WTC11 (cell line): Measurements from ENCODE around the gene LITAFD. TPM values are rescaled to one million over a fixed set of nuclear protein-coding genes. Genes with fewer than 3 reads are reported as not detected.

ENCODE experiments used
- ATAC-seq: fragments of 200-7000 bp; cut with Tn5 transposase; 2 replicates; pipeline ENCODE4 v1.10.0; 2021; ENCODE audit warnings: mild to moderate bottlenecking, moderate library complexity
- CTCF ChIA-PET: fragments of 300-600 bp; sonication (Branson Sonifier 250); formaldehyde crosslinking; loops from one replicate; lab custom pipeline; 2021; ENCODE audit warnings: antibody characterized with exemption; lab: Charles Lee
- POLR2A ChIA-PET: fragments of 350-600 bp; sonication (Branson Sonifier 250); formaldehyde crosslinking; loops from one replicate; lab custom pipeline; 2021; ENCODE audit warnings: antibody characterized with exemption; lab: Charles Lee
- DNase-seq: peaks from one replicate; pipeline ENCODE4 v3.0.0; 2021; ENCODE audit warnings: low spot score
- H3K27ac Mint-ChIP-seq: 2 replicates; pipeline ENCODE4 v1.8.0; 2021; ENCODE audit warnings: mixed read lengths
- H3K27me3 Mint-ChIP-seq: 2 replicates; pipeline ENCODE4 v1.8.0; 2021; ENCODE audit warnings: low read depth, mild to moderate bottlenecking, moderate library complexity, mixed read lengths
- H3K36me3 Mint-ChIP-seq: 2 replicates; pipeline ENCODE4 v1.8.0; 2021; ENCODE audit warnings: mixed read lengths
- H3K4me1 Mint-ChIP-seq: 2 replicates; pipeline ENCODE4 v1.8.0; 2022; ENCODE audit warnings: mixed read lengths
- H3K4me3 Mint-ChIP-seq: 2 replicates; pipeline ENCODE4 v1.8.0; 2021; ENCODE audit warnings: mild to moderate bottlenecking, moderate library complexity, mixed read lengths
- H3K9me3 Mint-ChIP-seq: 2 replicates; pipeline ENCODE4 v1.8.0; 2021; ENCODE audit warnings: mixed read lengths
- ATF1 ChIP-seq: sonication (generic); formaldehyde crosslinking; IDR thresholded peaks from 2 replicates; pipeline ENCODE4 v1.8.1; 2023; ENCODE audit warnings: mild to moderate bottlenecking, moderate library complexity, missing genetic modification reagents
- FOXK1 ChIP-seq: sonication (generic); formaldehyde crosslinking; IDR thresholded peaks from 2 replicates; pipeline ENCODE4 v1.8.0; 2022; ENCODE audit warnings: mild to moderate bottlenecking, moderate library complexity, missing genetic modification reagents
- GRHL2 ChIP-seq: fragments of 250-450 bp; sonication (Bioruptor Pico); IDR thresholded peaks from 2 replicates; pipeline ENCODE4 v1.8.0; 2022; ENCODE audit warnings: mild to moderate bottlenecking, moderate library complexity; ENCODE audit not compliant: insufficient replicate concordance, severe bottlenecking
- HMGA2 ChIP-seq: fragments of 250-450 bp; sonication (Bioruptor Pico); IDR thresholded peaks from 2 replicates; pipeline ENCODE4 v1.4.0; 2021; ENCODE audit warnings: mild to moderate bottlenecking, moderate library complexity
- IRF2 ChIP-seq: sonication (generic); formaldehyde crosslinking; IDR thresholded peaks from 2 replicates; pipeline ENCODE4 v1.8.0; 2022; ENCODE audit warnings: low read depth, missing genetic modification reagents, borderline replicate concordance
- NR1H2 ChIP-seq: sonication (generic); formaldehyde crosslinking; IDR thresholded peaks from 2 replicates; pipeline ENCODE4 v1.9.0; 2021; ENCODE audit warnings: mild to moderate bottlenecking, moderate library complexity, missing genetic modification reagents
- RORB ChIP-seq: fragments of 250-450 bp; sonication (Bioruptor Pico); IDR thresholded peaks from 2 replicates; pipeline ENCODE4 v1.9.0; 2021; ENCODE audit warnings: mild to moderate bottlenecking
- SMAD3 ChIP-seq: sonication (generic); formaldehyde crosslinking; IDR thresholded peaks from 2 replicates; pipeline ENCODE4 v1.8.0; 2022; ENCODE audit warnings: missing genetic modification reagents, mild to moderate bottlenecking, borderline replicate concordance
- SMAD4 ChIP-seq: sonication (generic); formaldehyde crosslinking; IDR thresholded peaks from 2 replicates; pipeline ENCODE4 v1.8.0; 2022; ENCODE audit warnings: mild to moderate bottlenecking, missing genetic modification reagents
- ZNF138 ChIP-seq: sonication (generic); formaldehyde crosslinking; conservative IDR thresholded peaks from 2 replicates; pipeline ENCODE4 v1.8.1; 2022; ENCODE audit warnings: mild to moderate bottlenecking, moderate library complexity, missing genetic modification reagents
- ZNF263 ChIP-seq: sonication (generic); formaldehyde crosslinking; IDR thresholded peaks from 2 replicates; pipeline ENCODE4 v1.8.1; 2022; ENCODE audit warnings: low read depth, mild to moderate bottlenecking, moderate library complexity, missing genetic modification reagents
- ZNF416 ChIP-seq: fragments of 250-450 bp; sonication (Bioruptor Pico); IDR thresholded peaks from 2 replicates; pipeline ENCODE4 v1.9.0; 2021; ENCODE audit warnings: mild to moderate bottlenecking, inconsistent platforms
- total RNA-seq: library from RNA; stranded (reverse); gene quantifications from 3 replicates; pipeline ENCODE4 v1.2.3, GENCODE V29; 2021
- TF ChIP-seq, protein P1 (sequence below): sonication (generic); formaldehyde crosslinking; IDR thresholded peaks from 2 replicates; pipeline ENCODE4 v1.8.1; 2023; ENCODE audit warnings: mild to moderate bottlenecking, missing genetic modification reagents, borderline replicate concordance
- TF ChIP-seq, protein P2 (sequence below): sonication (generic); formaldehyde crosslinking; IDR thresholded peaks from 2 replicates; pipeline ENCODE4 v1.8.0; 2022; ENCODE audit warnings: mild to moderate bottlenecking, missing genetic modification reagents
- TF ChIP-seq, protein P3 (sequence below): sonication (generic); formaldehyde crosslinking; IDR thresholded peaks from 2 replicates; pipeline ENCODE4 v1.8.1; 2023; ENCODE audit warnings: mild to moderate bottlenecking, missing genetic modification reagents
- TF ChIP-seq, protein P4 (sequence below): fragments of 200-600 bp; IDR thresholded peaks from 2 replicates; pipeline ENCODE4 v1.8.0; 2022; ENCODE audit warnings: antibody characterized with exemption
- TF ChIP-seq, protein P5 (sequence below): sonication (generic); formaldehyde crosslinking; IDR thresholded peaks from 2 replicates; pipeline ENCODE4 v1.8.1; 2023; ENCODE audit warnings: mild to moderate bottlenecking, missing genetic modification reagents
- TF ChIP-seq, protein P6 (sequence below): sonication (generic); formaldehyde crosslinking; IDR thresholded peaks from 2 replicates; pipeline ENCODE4 v1.8.1; 2022; ENCODE audit warnings: mild to moderate bottlenecking, moderate library complexity, missing genetic modification reagents
- TF ChIP-seq, protein P7 (sequence below): sonication (generic); formaldehyde crosslinking; IDR thresholded peaks from 2 replicates; pipeline ENCODE4 v1.8.1; 2022; ENCODE audit warnings: mild to moderate bottlenecking, missing genetic modification reagents, moderate library complexity, borderline replicate concordance

Gene LITAFD
- total RNA-seq, 1 experiment from 2014 or later = not detected

DNA sequence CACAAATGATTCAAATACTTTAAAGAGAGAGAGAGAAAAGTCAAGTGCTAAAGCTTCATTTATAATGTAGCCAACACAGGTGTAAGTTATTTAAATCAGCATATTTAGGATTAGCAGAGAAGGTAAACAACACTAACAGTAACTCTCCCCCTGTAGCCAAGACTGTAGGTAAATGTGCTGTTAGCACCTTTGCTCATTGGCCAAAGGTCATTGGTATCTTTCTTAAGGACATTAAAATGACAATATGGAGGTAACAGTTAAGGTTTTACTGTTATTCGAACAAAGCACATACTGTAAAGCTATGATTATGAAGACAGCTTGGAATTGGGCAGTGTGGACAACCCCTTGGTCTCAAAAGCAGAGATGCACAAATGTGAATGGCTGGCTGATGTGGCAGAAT, 28.7 kb downstream of the LITAFD start:
- Mint-ChIP-seq H3K4me1 (peaks cover 26% of the 10 kb centered on the region), H3K27ac (peak overlapping the region; percentile 85), H3K4me3 (no peak overlapping the region), H3K36me3 (peaks cover 81% of the 10 kb centered on the region), H3K27me3 (no peaks in the 10 kb centered on the region)
- ATAC-seq (no peak), DNase-seq (no peak)
- CTCF ChIA-PET = interaction anchor here (0.8 to 5.7 kb wide), 4 partner anchors 25 to 102 kb away, joined by 3 to 32 read pairs (median 16); no protein-coding TSS in a partner anchor
- POLR2A ChIA-PET = no interaction called here
- TF ChIP-seq ZNF263 (CRISPR knock-in tag) (no peak), SMAD4 (CRISPR knock-in tag) (no peak), FOXK1 (no peak), HMGA2 (no peak), SMAD3 (CRISPR knock-in tag) (no peak), NR1H2 (CRISPR knock-in tag) (no peak), IRF2 (no peak), ATF1 (CRISPR knock-in tag) (no peak), ZNF416 (CRISPR knock-in tag) (no peak), RORB (CRISPR knock-in tag) (no peak), ZNF138 (no peak)
- TF ChIP-seq, protein P1, sequence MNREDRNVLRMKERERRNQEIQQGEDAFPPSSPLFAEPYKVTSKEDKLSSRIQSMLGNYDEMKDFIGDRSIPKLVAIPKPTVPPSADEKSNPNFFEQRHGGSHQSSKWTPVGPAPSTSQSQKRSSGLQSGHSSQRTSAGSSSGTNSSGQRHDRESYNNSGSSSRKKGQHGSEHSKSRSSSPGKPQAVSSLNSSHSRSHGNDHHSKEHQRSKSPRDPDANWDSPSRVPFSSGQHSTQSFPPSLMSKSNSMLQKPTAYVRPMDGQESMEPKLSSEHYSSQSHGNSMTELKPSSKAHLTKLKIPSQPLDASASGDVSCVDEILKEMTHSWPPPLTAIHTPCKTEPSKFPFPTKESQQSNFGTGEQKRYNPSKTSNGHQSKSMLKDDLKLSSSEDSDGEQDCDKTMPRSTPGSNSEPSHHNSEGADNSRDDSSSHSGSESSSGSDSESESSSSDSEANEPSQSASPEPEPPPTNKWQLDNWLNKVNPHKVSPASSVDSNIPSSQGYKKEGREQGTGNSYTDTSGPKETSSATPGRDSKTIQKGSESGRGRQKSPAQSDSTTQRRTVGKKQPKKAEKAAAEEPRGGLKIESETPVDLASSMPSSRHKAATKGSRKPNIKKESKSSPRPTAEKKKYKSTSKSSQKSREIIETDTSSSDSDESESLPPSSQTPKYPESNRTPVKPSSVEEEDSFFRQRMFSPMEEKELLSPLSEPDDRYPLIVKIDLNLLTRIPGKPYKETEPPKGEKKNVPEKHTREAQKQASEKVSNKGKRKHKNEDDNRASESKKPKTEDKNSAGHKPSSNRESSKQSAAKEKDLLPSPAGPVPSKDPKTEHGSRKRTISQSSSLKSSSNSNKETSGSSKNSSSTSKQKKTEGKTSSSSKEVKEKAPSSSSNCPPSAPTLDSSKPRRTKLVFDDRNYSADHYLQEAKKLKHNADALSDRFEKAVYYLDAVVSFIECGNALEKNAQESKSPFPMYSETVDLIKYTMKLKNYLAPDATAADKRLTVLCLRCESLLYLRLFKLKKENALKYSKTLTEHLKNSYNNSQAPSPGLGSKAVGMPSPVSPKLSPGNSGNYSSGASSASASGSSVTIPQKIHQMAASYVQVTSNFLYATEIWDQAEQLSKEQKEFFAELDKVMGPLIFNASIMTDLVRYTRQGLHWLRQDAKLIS = no peak
- TF ChIP-seq, protein P2, sequence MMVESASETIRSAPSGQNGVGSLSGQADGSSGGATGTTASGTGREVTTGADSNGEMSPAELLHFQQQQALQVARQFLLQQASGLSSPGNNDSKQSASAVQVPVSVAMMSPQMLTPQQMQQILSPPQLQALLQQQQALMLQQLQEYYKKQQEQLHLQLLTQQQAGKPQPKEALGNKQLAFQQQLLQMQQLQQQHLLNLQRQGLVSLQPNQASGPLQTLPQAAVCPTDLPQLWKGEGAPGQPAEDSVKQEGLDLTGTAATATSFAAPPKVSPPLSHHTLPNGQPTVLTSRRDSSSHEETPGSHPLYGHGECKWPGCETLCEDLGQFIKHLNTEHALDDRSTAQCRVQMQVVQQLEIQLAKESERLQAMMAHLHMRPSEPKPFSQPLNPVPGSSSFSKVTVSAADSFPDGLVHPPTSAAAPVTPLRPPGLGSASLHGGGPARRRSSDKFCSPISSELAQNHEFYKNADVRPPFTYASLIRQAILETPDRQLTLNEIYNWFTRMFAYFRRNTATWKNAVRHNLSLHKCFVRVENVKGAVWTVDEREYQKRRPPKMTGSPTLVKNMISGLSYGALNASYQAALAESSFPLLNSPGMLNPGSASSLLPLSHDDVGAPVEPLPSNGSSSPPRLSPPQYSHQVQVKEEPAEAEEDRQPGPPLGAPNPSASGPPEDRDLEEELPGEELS = no peak
- TF ChIP-seq, protein P3, sequence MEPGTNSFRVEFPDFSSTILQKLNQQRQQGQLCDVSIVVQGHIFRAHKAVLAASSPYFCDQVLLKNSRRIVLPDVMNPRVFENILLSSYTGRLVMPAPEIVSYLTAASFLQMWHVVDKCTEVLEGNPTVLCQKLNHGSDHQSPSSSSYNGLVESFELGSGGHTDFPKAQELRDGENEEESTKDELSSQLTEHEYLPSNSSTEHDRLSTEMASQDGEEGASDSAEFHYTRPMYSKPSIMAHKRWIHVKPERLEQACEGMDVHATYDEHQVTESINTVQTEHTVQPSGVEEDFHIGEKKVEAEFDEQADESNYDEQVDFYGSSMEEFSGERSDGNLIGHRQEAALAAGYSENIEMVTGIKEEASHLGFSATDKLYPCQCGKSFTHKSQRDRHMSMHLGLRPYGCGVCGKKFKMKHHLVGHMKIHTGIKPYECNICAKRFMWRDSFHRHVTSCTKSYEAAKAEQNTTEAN = no peak
- TF ChIP-seq, protein P4, sequence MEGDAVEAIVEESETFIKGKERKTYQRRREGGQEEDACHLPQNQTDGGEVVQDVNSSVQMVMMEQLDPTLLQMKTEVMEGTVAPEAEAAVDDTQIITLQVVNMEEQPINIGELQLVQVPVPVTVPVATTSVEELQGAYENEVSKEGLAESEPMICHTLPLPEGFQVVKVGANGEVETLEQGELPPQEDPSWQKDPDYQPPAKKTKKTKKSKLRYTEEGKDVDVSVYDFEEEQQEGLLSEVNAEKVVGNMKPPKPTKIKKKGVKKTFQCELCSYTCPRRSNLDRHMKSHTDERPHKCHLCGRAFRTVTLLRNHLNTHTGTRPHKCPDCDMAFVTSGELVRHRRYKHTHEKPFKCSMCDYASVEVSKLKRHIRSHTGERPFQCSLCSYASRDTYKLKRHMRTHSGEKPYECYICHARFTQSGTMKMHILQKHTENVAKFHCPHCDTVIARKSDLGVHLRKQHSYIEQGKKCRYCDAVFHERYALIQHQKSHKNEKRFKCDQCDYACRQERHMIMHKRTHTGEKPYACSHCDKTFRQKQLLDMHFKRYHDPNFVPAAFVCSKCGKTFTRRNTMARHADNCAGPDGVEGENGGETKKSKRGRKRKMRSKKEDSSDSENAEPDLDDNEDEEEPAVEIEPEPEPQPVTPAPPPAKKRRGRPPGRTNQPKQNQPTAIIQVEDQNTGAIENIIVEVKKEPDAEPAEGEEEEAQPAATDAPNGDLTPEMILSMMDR = no peak
- TF ChIP-seq, all 79 proteins: peak for 0
- H3K9me3 Mint-ChIP-seq = no peaks in the 10 kb centered on the region

DNA sequence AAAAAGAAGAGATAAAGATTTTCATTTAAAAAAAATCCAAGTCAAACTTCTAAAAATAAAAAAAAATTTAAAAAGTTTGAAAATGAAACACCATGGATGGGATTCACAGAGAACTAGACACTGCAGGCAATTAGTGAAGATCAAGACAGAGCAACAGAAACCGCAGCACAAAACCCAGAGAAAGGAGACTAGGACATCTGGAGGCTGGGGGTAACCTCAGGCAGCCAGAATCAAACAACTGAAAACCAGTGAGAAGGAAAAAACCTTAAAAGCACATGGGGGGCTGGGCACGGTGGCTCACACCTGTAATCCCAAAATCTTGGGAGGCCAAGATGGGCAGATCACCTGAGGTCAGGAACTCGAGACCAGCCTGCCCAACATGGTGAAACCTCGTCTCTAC, 30.6 kb downstream of the LITAFD start:
- H3K4me1 Mint-ChIP-seq = peaks cover 26% of the 10 kb centered on the region
- ChIA-PET CTCF (interaction anchor here (5.7 kb wide), 1 partner anchor 23 kb away, joined by 32 read pairs; no protein-coding TSS in a partner anchor), POLR2A (no interaction called here)
- H3K27ac Mint-ChIP-seq = peak overlapping the region; percentile 86
- TF ChIP-seq GRHL2 (CRISPR knock-in tag) = no peak
- TF ChIP-seq, protein P5, sequence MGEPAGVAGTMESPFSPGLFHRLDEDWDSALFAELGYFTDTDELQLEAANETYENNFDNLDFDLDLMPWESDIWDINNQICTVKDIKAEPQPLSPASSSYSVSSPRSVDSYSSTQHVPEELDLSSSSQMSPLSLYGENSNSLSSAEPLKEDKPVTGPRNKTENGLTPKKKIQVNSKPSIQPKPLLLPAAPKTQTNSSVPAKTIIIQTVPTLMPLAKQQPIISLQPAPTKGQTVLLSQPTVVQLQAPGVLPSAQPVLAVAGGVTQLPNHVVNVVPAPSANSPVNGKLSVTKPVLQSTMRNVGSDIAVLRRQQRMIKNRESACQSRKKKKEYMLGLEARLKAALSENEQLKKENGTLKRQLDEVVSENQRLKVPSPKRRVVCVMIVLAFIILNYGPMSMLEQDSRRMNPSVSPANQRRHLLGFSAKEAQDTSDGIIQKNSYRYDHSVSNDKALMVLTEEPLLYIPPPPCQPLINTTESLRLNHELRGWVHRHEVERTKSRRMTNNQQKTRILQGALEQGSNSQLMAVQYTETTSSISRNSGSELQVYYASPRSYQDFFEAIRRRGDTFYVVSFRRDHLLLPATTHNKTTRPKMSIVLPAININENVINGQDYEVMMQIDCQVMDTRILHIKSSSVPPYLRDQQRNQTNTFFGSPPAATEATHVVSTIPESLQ (CRISPR knock-in tag) = no peak
- TF ChIP-seq, protein P6, sequence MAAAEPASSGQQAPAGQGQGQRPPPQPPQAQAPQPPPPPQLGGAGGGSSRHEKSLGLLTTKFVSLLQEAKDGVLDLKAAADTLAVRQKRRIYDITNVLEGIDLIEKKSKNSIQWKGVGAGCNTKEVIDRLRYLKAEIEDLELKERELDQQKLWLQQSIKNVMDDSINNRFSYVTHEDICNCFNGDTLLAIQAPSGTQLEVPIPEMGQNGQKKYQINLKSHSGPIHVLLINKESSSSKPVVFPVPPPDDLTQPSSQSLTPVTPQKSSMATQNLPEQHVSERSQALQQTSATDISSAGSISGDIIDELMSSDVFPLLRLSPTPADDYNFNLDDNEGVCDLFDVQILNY (CRISPR knock-in tag) = no peak
- TF ChIP-seq, protein P3 = no peak
- TF ChIP-seq, protein P7, sequence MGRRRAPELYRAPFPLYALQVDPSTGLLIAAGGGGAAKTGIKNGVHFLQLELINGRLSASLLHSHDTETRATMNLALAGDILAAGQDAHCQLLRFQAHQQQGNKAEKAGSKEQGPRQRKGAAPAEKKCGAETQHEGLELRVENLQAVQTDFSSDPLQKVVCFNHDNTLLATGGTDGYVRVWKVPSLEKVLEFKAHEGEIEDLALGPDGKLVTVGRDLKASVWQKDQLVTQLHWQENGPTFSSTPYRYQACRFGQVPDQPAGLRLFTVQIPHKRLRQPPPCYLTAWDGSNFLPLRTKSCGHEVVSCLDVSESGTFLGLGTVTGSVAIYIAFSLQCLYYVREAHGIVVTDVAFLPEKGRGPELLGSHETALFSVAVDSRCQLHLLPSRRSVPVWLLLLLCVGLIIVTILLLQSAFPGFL = no peak
- no peak for TF ChIP-seq ZNF416 (CRISPR knock-in tag)
- ATAC-seq (no peak), DNase-seq (no peak)
- no peaks in the 10 kb centered on the region for H3K9me3 Mint-ChIP-seq
- no peak overlapping the region for H3K4me3 Mint-ChIP-seq
- H3K27me3 Mint-ChIP-seq = no peaks in the 10 kb centered on the region
- peaks cover 85% of the 10 kb centered on the region for H3K36me3 Mint-ChIP-seq
